ENCODE results near the gene ZNF485. TPM values are rescaled to one million over a fixed set of nuclear protein-coding genes. Genes with fewer than 3 reads are reported as not detected.
A peak's percentile ranks its signal among the peaks of the same experiment; 100 is the strongest.
"Not testable (repeated sequence)": the region's sequence is repeated elsewhere in the genome, so short reads cannot be mapped to it uniquely, and the experiment has no call there.

Gene ZNF485
- total and polyA plus RNA-seq, 12 donors, result 1.1 to 5.3 (median 3.0) TPM

DNA sequence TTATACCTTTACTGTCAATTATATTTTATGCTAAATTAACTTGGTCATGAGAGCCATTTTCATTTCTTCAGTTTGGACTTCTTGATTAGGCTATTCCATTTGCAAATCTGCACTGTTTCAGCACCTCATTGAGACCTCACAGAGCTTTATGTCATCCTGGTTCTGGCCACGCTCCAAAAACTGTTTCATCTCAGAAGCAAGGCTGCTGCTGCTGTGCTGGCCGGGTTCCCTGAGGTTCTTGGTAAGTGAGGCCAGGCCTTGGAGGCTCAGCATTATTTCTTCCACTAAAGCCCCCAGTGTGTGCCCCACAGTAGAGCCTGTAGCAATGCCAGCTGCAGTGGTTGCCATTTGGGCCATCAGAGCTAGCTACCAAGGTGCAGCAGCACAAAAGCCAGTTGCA lies 7.8 kb upstream of the ZNF485 start:
- no peak overlapping the region for H3K27ac ChIP-seq
- H3K27me3 ChIP-seq, result no peaks in the 10 kb centered on the region
- no peak overlapping the region for H3K4me3 ChIP-seq
- intact Hi-C loops (cut with DNase I), result no loop called here
- 30 to 48% (median 43%) methylated on average over 2 of the region's 2 CpGs for WGBS, 4 donors
- peaks cover 0 to 11% of the 10 kb centered on the region in 2 donors for H3K4me1 ChIP-seq (replicated peaks in 1 of 2)
- no peaks in the 10 kb centered on the region for H3K36me3 ChIP-seq (replicated peaks in 1 of 2)
- DNase-seq, result peak; percentile 36 to 66 (median 57)
- H3K9me3 ChIP-seq (replicated peaks in 1 of 3), result no peaks in the 10 kb centered on the region
- TF ChIP-seq CTCF (IDR thresholded peaks at IDR 0.05) (no peak), POLR2A (IDR thresholded peaks at IDR 0.05) (no peak)

DNA sequence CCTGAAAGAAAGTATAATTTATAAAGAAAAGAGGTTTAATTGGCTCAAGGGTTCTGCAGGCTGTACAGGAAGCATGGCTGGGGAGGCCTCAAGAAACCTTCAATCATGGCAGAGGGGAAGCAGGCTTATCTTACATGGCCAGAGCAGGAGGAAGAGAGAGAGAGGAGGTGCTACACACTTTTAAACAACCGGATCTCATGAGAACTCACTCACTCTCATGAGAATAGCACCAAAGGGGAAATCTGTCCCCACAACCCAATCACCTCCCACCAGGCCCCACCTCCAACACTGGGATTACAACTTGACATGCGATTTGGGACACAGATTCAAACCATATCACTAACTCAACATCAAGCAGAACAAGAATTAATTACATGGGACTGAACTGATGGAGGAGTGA lies 6.9 kb upstream of the ZNF485 start:
- Histone ChIP-seq H3K4me1 (replicated peaks in 1 of 2) (peaks cover 0 to 11% of the 10 kb centered on the region in 2 donors), H3K4me3 (no peak overlapping the region), H3K27ac (no peak overlapping the region), H3K36me3 (replicated peaks in 1 of 2) (no peaks in the 10 kb centered on the region), H3K27me3 (no peaks in the 10 kb centered on the region), H3K9me3 (replicated peaks in 1 of 3) (no peaks in the 10 kb centered on the region)
- TF ChIP-seq CTCF (IDR thresholded peaks at IDR 0.05) (no peak), POLR2A (IDR thresholded peaks at IDR 0.05) (no peak)
- 59 to 78% (median 62%) methylated on average over 2 of the region's 2 CpGs for WGBS, 4 donors
- no peak for DNase-seq
- intact Hi-C loops (cut with DNase I), result no loop called here

- H3K27me3 ChIP-seq; intact Hi-C loops (cut with DNase I); H3K4me3 ChIP-seq; H3K4me1 ChIP-seq (replicated peaks in 1 of 2); H3K36me3 ChIP-seq (replicated peaks in 1 of 2); H3K27ac ChIP-seq; DNase-seq; H3K9me3 ChIP-seq (replicated peaks in 1 of 3): not testable (repeated sequence)
- 83 to 93% (median 86%) methylated on average over 6 of the region's 6 CpGs for WGBS, 4 donors
Measured at GRCh38 chr10:43601576-43601975, 4.7 kb upstream of the ZNF485 start.

- Histone ChIP-seq H3K4me1 (replicated peaks in 1 of 2) (peaks cover 0 to 7% of the 10 kb centered on the region in 2 donors), H3K36me3 (replicated peaks in 1 of 2) (no peaks in the 10 kb centered on the region), H3K27me3 (no peaks in the 10 kb centered on the region), H3K27ac (peak overlapping the region in 2 of 5 donors; percentile 71 to 74), H3K9me3 (replicated peaks in 1 of 3) (no peaks in the 10 kb centered on the region), H3K4me3 (peak overlapping the region in 2 of 4 donors; percentile 74 to 96)
- intact Hi-C loops (cut with DNase I), result no loop called here
- DNase-seq, result no peak
- no peak for TF ChIP-seq POLR2A (IDR thresholded peaks at IDR 0.05)
- no peak for TF ChIP-seq CTCF (IDR thresholded peaks at IDR 0.05)
- 53 to 58% (median 55%) methylated on average over 12 of the region's 12 CpGs for WGBS, 4 donors
Measured at GRCh38 chr10:43605850-43606322, 352 bp upstream of the ZNF485 start.

- no peaks in the 10 kb centered on the region for H3K27me3 ChIP-seq
- 79 to 93% (median 84%) methylated on average over 10 of the region's 10 CpGs for WGBS, 4 donors
- peaks cover 0 to 7% of the 10 kb centered on the region in 2 donors for H3K4me1 ChIP-seq (replicated peaks in 1 of 2)
- H3K9me3 ChIP-seq (replicated peaks in 1 of 3), result no peaks in the 10 kb centered on the region
- intact Hi-C loops (cut with DNase I), result no loop called here
- H3K36me3 ChIP-seq (replicated peaks in 1 of 2), result no peaks in the 10 kb centered on the region
- TF ChIP-seq POLR2A (IDR thresholded peaks at IDR 0.05) (no peak), CTCF (IDR thresholded peaks at IDR 0.05) (no peak)
- no peak for DNase-seq
- H3K4me3 ChIP-seq, result peak overlapping the region in 1 of 4 donors; percentile 96
- H3K27ac ChIP-seq, result no peak overlapping the region
Measured at GRCh38 chr10:43607199-43607573, 948 bp downstream of the ZNF485 start.
